ENCODE measurements around the gene SH3RF3.

DNA sequence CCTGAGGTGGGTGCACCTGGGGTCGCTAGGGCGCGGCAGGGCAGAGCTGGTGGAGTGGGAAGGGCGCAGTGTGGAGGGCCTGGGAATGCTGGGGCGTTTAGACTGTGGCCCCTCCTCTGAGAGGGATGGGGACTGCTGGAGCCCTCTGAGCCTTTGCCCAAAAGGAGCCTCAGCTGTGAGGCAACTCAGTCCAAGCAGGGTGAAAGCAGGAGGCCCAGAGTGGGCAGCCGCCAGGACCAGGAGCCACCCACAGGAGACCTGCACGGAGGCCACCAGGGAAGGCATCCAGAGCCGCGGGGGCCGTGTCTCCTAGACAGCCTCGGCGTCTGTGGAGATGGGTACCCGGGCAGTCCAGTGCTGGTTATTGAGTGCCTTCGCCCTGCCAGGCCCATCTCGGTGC lies 369.9 kb downstream of the SH3RF3 start:
- TF ChIP-seq TAF1 (IDR thresholded peaks at IDR 0.05; ENCODE audit: borderline replicate concordance, insufficient read depth, low read length) (no peak), POLR2AphosphoS5 (IDR thresholded peaks at IDR 0.05; ENCODE audit: low read depth, low read length) (no peak)
- TF ChIP-seq, protein P1, sequence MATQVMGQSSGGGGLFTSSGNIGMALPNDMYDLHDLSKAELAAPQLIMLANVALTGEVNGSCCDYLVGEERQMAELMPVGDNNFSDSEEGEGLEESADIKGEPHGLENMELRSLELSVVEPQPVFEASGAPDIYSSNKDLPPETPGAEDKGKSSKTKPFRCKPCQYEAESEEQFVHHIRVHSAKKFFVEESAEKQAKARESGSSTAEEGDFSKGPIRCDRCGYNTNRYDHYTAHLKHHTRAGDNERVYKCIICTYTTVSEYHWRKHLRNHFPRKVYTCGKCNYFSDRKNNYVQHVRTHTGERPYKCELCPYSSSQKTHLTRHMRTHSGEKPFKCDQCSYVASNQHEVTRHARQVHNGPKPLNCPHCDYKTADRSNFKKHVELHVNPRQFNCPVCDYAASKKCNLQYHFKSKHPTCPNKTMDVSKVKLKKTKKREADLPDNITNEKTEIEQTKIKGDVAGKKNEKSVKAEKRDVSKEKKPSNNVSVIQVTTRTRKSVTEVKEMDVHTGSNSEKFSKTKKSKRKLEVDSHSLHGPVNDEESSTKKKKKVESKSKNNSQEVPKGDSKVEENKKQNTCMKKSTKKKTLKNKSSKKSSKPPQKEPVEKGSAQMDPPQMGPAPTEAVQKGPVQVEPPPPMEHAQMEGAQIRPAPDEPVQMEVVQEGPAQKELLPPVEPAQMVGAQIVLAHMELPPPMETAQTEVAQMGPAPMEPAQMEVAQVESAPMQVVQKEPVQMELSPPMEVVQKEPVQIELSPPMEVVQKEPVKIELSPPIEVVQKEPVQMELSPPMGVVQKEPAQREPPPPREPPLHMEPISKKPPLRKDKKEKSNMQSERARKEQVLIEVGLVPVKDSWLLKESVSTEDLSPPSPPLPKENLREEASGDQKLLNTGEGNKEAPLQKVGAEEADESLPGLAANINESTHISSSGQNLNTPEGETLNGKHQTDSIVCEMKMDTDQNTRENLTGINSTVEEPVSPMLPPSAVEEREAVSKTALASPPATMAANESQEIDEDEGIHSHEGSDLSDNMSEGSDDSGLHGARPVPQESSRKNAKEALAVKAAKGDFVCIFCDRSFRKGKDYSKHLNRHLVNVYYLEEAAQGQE (IDR thresholded peaks at IDR 0.05; ENCODE audit: insufficient read depth in 1 of 2, low read depth in 2 of 2, low read length in 2 of 2), result no peak
